Fibroblast of skin of left biceps (primary cell): ENCODE data around the gene TBC1D14.

ENCODE experiments used
- DNase-seq, 2 experiments: peaks; one replicate each; pipeline ENCODE4 v3.0.0-alpha.2; 2013; ENCODE audit warnings: low read depth in 2 of 2

The TBC1D14 gene

GRCh38 chr4:7043284-7044136, 133.9 kb downstream of the TBC1D14 start, which contains the start of gene TADA2B:
Gene TADA2B (plus strand): TSS chr4:7043372. CDS start chr4:7043580, 208 bp downstream.
- no peak for DNase-seq

GRCh38 chr4:7044137-7044930, 134.7 kb downstream of the TBC1D14 start:
- DNase-seq, result no peak

DNA sequence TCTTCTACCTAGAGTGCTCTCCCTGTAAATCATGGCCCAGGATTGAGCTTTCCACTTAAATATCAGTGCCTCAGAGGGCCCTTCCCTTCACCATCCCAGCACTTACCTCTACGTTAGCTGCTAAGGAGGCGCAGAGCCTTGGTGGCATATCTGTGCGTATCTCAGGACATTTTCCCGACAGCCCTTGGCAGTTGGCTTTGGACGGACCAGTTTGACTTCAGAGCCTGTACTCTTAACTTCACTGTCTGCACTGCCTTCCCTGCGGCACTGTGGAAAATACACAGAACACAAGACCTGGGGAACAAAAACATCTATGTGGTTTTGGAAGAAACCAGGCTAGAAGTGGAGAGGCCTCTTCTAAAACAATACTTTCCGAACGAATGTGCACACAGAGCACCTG, 135.9 kb downstream of the TBC1D14 start:
- DNase-seq, result no peak

DNA sequence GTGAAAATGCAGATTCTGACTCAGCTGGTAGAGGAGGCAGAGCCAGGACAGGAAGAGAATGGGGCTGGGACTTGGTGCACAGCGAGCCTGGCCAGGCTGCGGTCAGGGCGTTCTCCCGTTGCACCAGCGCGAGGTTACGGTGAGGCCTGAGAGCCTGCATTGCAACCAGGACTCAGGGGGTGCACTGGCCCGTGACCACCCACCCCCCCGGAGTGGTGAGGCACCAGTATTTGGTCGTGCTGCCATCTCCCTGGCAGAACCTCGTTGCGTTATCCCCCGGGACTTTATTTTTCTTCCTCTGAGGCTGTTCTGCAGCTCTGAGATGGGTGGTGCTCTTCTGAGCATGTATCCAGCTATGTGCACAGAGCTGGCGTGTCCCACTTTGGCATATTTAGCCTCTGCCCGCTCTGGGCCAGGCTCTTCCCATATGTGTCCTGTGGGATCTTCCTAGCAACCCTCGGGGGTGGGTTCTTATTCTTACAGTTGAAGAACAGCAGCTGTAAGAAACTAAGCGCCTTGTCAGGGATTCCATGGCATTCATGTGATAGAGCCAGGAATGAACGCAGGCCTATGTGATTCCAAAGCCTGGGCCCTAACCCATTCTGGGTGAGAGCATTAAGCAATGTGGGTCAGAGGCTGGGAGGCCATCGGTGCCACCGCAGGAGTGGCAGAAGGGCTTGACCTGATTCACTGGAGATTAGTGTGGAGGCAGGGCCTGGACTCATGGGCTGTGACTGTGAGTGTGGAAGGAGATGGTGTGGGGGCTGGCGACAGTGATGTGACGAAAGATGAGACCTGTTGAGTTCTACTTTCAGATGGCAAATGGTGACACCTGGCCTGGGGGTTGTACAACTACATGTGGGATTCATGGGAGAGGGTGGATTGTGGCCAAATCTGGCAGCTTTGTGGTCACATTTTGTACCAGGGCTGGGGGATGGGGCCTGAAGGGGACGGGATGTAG, 136.6 kb downstream of the TBC1D14 start:
- no peak for DNase-seq

- DNase-seq, result no peak
These were observed 137.3 kb downstream of the TBC1D14 start for GRCh38 chr4:7046971-7047370.

GRCh38 chr4:7048642-7049041, 139.0 kb downstream of the TBC1D14 start:
- no peak for DNase-seq

GRCh38 chr4:7049295-7049694, 139.7 kb downstream of the TBC1D14 start:
- DNase-seq, result no peak

- DNase-seq, result no peak
These were observed 140.1 kb downstream of the TBC1D14 start for GRCh38 chr4:7049739-7050138.

DNA sequence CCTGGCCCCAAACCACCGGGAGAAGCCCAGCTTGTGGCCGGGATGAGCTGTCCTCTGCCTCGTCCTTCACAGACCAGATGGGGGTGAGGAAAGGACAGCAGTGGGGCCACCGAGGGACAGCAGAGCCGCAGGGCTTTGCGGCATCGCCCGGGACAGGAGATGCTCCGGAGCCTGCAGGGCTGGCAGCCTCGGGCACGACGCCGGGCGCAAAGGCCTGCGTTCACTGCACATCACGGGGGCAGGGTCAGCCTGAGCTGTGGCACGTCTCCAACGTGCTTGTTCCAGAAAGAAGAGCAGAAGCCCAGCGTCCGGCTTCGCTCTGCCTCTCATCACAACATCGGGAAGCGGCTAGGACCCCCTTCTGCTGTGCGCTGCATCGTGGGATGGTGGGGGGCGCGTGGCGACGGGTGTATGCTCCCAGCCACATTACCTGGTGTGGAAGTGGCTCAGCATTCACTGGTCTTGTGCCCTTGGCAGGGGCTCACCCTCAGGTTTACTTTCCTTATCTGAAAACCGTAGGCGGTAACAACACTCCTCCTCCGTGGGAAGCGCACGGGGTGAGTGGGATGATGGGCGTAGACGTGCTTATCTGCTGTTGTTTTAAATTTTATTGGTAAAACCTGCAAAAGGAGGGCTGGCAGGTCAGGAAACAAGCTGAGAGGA, 141.0 kb downstream of the TBC1D14 start:
- no peak for DNase-seq

- DNase-seq, result no peak
These were observed 141.5 kb downstream of the TBC1D14 start for GRCh38 chr4:7051144-7051495.

GRCh38 chr4:7051905-7052304, 142.3 kb downstream of the TBC1D14 start:
- no peak for DNase-seq

- DNase-seq, result no peak
These were observed 142.7 kb downstream of the TBC1D14 start for GRCh38 chr4:7052313-7052712.

- DNase-seq, result no peak
These were observed 143.5 kb downstream of the TBC1D14 start for GRCh38 chr4:7052923-7053715.

DNA sequence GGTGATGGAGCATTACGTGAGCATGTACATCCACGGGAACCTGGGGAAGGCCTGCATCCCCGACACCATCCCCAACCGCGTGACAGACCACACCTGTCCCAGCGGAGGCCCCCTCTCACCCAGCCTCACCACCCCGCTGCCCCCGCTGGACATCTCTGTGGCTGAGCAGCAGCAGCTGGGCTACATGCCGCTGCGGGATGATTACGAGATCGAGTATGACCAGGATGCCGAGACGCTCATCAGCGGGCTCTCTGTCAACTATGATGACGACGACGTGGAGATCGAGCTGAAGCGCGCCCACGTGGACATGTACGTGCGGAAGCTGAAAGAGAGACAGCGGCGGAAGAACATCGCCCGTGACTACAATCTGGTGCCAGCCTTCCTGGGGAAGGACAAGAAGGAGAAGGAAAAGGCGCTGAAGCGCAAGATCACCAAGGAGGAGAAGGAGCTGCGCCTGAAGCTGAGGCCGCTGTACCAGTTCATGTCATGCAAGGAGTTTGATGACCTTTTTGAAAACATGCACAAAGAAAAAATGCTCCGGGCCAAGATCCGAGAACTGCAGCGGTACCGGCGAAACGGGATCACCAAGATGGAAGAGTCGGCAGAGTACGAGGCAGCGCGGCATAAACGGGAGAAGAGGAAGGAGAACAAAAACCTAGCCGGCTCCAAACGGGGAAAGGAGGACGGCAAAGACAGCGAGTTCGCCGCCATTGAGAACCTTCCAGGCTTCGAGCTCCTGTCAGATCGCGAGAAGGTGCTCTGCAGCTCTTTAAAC, 144.7 kb downstream of the TBC1D14 start:
- DNase-seq, result no peak

GRCh38 chr4:7055111-7055989, 145.7 kb downstream of the TBC1D14 start:
- no peak for DNase-seq

- no peak for DNase-seq
These were observed 146.3 kb downstream of the TBC1D14 start for GRCh38 chr4:7055990-7056325.

GRCh38 chr4:7058792-7059191, 149.2 kb downstream of the TBC1D14 start:
- DNase-seq, result no peak

- DNase-seq, result no peak
These were observed 150.0 kb downstream of the TBC1D14 start for GRCh38 chr4:7059662-7060061.
